Measurements from ENCODE around the gene IKZF1.

DNA sequence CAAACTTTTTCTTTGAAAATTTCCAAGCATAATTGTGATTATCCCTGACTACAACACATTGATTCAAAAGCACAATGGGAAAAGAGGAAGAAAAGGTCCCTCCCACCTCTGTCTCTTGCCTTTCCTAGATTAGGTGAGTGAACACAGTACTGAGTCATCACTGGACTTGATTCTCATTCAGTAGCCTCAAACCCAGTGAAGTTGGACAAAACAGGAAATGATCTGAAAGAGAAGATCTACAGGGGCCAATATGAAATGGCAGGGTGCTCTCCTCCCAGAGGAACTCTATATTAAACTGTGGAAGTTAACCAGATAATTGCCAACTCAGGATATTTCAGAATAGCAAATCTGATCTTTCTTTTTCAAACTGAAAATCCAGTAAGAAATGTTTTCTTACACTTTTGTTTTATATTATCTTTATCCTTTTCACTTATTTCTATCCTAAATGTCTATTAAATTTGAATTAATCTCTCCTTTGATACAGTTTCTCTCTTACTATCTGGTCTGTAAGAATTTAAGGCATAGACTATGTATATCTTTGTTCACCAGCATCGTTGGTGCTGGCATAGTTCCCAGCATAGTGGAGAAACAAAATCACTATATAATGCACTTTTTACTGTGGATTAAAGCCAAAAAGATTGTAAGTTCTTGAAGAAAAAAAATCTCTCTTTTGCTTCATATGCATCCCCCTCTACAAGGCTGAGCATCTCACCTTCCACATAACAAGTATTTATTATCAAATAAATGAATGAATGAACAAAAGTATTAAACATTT lies 41.4 kb upstream of the IKZF1 start:
- TF ChIP-seq CTCF (conservative IDR thresholded peaks at IDR 0.05 in 1 of 2, IDR thresholded peaks at IDR 0.05 in 1 of 2; ENCODE audit: extremely low read depth in 1 of 2, insufficient read depth in 1 of 2, low read depth in 1 of 2, low read length in 2 of 2), result no peak
- TF ChIP-seq EZH2 (IDR thresholded peaks at IDR 0.05; ENCODE audit: borderline replicate concordance, low read length), result no peak
